CD14-positive monocyte (primary cell): ENCODE data around the gene THRA. TPM values are rescaled to one million over a fixed set of nuclear protein-coding genes. Genes with fewer than 3 reads are reported as not detected.

Experiments
- DNase-seq, 3 donors: peaks; one replicate each; pipeline ENCODE4 v3.0.0-alpha.2; 2011 to 2022
- H2AFZ ChIP-seq: 2 replicates; pipeline ENCODE4 v1.6.0; 2012; ENCODE audit warnings: mild to moderate bottlenecking, low read depth, low read length, inconsistent platforms; ENCODE audit not compliant: insufficient read depth, poor library complexity, severe bottlenecking
- H3K27ac ChIP-seq, 2 donors: 1 replicate in 1 of 2; 2 replicates in 1 of 2; pipeline ENCODE4 v1.5.1; 2012 to 2013; ENCODE audit warnings: low read length in 2 of 2, control low read depth in 1 of 2, inconsistent platforms in 1 of 2, low read depth in 1 of 2, mild to moderate bottlenecking in 1 of 2
- H3K27me3 ChIP-seq, 2 donors: one replicate each; pipeline versions ENCODE4 v1.6.0 to v1.6.1; 2011 to 2013; ENCODE audit warnings: low read length in 2 of 2; ENCODE audit not compliant: control insufficient read depth in 2 of 2, insufficient read depth in 2 of 2
- H3K36me3 ChIP-seq, 2 donors: replicated peaks in 1 of 2; 1 replicate in 1 of 2; 2 replicates in 1 of 2; pipeline versions ENCODE4 v1.5.1 to v1.6.1; 2012 to 2013; ENCODE audit warnings: low read length in 2 of 2, control low read depth in 1 of 2, inconsistent platforms in 1 of 2, mild to moderate bottlenecking in 1 of 2; ENCODE audit not compliant: insufficient read depth in 2 of 2, control insufficient read depth in 1 of 2
- H3K4me1 ChIP-seq, 2 donors: 1 replicate in 1 of 2; 2 replicates in 1 of 2; pipeline versions ENCODE4 v1.5.1 to v1.6.1; 2012 to 2013; ENCODE audit warnings: low read length in 2 of 2, control low read depth in 1 of 2, inconsistent platforms in 1 of 2, mild to moderate bottlenecking in 1 of 2, moderate library complexity in 1 of 2; ENCODE audit not compliant: insufficient read depth in 2 of 2, control insufficient read depth in 1 of 2
- H3K4me2 ChIP-seq: replicated peaks from 2 replicates; pipeline ENCODE3; 2012; ENCODE audit warnings: low read length, moderate library complexity, mild to moderate bottlenecking; ENCODE audit not compliant: poor library complexity, severe bottlenecking; ENCODE audit errors: extremely low read depth
- H3K4me3 ChIP-seq, 3 experiments: fragments of 200-600 bp in 1 of 3; sonication (generic) in 1 of 3; replicated peaks in 1 of 3; 1 replicate in 2 of 3; 2 replicates in 1 of 3; pipeline ENCODE4 v1.5.1; 2011 to 2013; ENCODE audit warnings: low read length in 3 of 3, mild to moderate bottlenecking in 3 of 3, control low read depth in 2 of 3, low read depth in 2 of 3, inconsistent platforms in 1 of 3, moderate library complexity in 1 of 3
- H3K79me2 ChIP-seq: 2 replicates; pipeline ENCODE4 v1.6.0; 2012; ENCODE audit warnings: mild to moderate bottlenecking, control low read depth, inconsistent platforms, low read length, moderate library complexity; ENCODE audit not compliant: insufficient read depth
- H3K9ac ChIP-seq: 2 replicates; pipeline ENCODE4 v1.6.0; 2017; ENCODE audit warnings: low read length, mild to moderate bottlenecking; ENCODE audit not compliant: insufficient read depth, poor library complexity, severe bottlenecking
- H3K9me3 ChIP-seq, 2 donors: replicated peaks in 1 of 2; 1 replicate in 1 of 2; 2 replicates in 1 of 2; pipeline versions ENCODE4 v1.5.1 to v1.6.1; 2012 to 2013; ENCODE audit warnings: low read length in 2 of 2, control low read depth in 1 of 2; ENCODE audit not compliant: control insufficient read depth in 1 of 2, insufficient read depth in 1 of 2
- H4K20me1 ChIP-seq: 2 replicates; pipeline ENCODE4 v1.6.0; 2012; ENCODE audit warnings: mild to moderate bottlenecking, low read length, control low read depth, moderate library complexity; ENCODE audit not compliant: insufficient read depth
- H3K27ac Mint-ChIP-seq, 7 donors: one replicate each; pipeline ENCODE4 v1.8.0; 2020; ENCODE audit warnings: mild to moderate bottlenecking in 7 of 7, mixed read lengths in 7 of 7, moderate library complexity in 6 of 7, inconsistent platforms in 2 of 7
- H3K27me3 Mint-ChIP-seq, 3 donors: one replicate each; pipeline ENCODE4 v1.8.0; 2021 to 2022; ENCODE audit warnings: low read depth in 3 of 3, mild to moderate bottlenecking in 3 of 3, mixed read lengths in 3 of 3, moderate library complexity in 3 of 3, inconsistent platforms in 1 of 3
- H3K36me3 Mint-ChIP-seq, 2 donors: one replicate each; pipeline ENCODE4 v1.8.0; 2020; ENCODE audit warnings: mixed read lengths in 2 of 2, inconsistent platforms in 1 of 2, mild to moderate bottlenecking in 1 of 2
- H3K4me1 Mint-ChIP-seq: one replicate; pipeline ENCODE4 v1.8.0; 2020; ENCODE audit warnings: mild to moderate bottlenecking, mixed read lengths
- H3K4me3 Mint-ChIP-seq, 2 donors: one replicate each; pipeline ENCODE4 v1.8.0; 2020; ENCODE audit warnings: mild to moderate bottlenecking in 2 of 2, mixed read lengths in 2 of 2, moderate library complexity in 1 of 2
- H3K9me3 Mint-ChIP-seq, 7 donors: one replicate each; pipeline ENCODE4 v1.8.0; 2020 to 2022; ENCODE audit warnings: mixed read lengths in 7 of 7, mild to moderate bottlenecking in 6 of 7, moderate library complexity in 6 of 7, inconsistent platforms in 2 of 7
- WGBS: methylation state at CpG from one replicate; pipeline ENCODE4 v1.1.5; 2013; ENCODE audit warnings: missing lambda C conversion rate; ENCODE audit not compliant: insufficient coverage; 5-methylcytosine and 5-hydroxymethylcytosine counted together
- intact Hi-C, 2 donors: fragments of 100-400 bp; cut with micrococcal nuclease; formaldehyde crosslinking; loops; one replicate each; pipeline versions ENCODE4 v1.15.0 to v1.15.1; 2023
- polyA plus RNA-seq, 3 donors: library from polyadenylated mRNA; depleted of rRNA in 1 of 3; unstranded in 2 of 3; stranded (reverse) in 1 of 3; fragments of 300-500 nt in 2 of 3; fragments of >200 nt in 1 of 3; fragmentation: Illumina TruSeq in 2 of 3; gene quantifications; 1 replicate in 2 of 3; 2 replicates in 1 of 3; pipeline ENCODE4 v1.2.3, GENCODE V29; 2012 to 2021
- TF ChIP-seq, protein P1 (sequence below): fragments of 200-600 bp; IDR thresholded peaks from one replicate; pipeline ENCODE4 v1.8.0; 2022; ENCODE audit warnings: antibody characterized with exemption, mild to moderate bottlenecking

THRA gene
- polyA plus RNA-seq, 3 donors = 2.5 to 7.5 (median 3.8) TPM

DNA sequence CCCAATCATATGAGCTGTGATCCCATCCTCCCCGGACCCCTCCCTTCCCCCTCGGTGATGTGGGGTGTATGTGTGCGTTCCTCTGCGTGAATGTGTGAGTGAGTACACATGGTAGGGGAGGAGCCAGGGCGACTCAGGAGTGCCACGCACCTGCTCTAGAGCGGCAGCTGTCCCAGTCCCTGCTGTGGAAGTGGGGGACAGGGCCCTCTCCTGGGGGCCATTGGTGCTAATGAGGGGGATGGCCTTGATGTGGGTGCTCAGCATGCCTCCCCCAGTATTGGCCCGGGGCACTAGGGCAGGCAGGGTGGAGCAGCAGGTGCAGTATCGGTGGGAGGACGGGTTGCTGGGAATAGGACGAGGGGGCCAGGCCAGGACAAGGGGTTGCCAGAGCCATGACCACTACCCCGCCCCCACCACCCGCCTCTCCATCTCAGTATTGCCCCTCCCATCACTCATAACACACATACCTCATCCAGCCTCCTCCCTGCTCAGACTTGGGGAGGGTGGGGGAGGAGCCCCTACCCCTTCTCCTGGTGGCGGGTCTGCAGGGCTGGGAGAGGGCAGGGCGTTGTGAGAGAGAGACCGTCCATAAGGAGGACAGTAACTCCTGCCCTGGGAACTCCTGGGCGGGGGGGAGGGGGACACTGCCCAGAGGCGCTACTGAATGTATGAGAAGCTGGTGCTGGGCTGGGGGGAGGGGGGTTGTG, 29.1 kb downstream of the THRA start:
- no peak overlapping the region for H2AFZ ChIP-seq
- TF ChIP-seq, protein P1, sequence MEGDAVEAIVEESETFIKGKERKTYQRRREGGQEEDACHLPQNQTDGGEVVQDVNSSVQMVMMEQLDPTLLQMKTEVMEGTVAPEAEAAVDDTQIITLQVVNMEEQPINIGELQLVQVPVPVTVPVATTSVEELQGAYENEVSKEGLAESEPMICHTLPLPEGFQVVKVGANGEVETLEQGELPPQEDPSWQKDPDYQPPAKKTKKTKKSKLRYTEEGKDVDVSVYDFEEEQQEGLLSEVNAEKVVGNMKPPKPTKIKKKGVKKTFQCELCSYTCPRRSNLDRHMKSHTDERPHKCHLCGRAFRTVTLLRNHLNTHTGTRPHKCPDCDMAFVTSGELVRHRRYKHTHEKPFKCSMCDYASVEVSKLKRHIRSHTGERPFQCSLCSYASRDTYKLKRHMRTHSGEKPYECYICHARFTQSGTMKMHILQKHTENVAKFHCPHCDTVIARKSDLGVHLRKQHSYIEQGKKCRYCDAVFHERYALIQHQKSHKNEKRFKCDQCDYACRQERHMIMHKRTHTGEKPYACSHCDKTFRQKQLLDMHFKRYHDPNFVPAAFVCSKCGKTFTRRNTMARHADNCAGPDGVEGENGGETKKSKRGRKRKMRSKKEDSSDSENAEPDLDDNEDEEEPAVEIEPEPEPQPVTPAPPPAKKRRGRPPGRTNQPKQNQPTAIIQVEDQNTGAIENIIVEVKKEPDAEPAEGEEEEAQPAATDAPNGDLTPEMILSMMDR = no peak
- H3K27ac ChIP-seq = no peak overlapping the region
- H3K9ac ChIP-seq = no peak overlapping the region
- H3K4me1 Mint-ChIP-seq = peaks cover 31% of the 10 kb centered on the region
- WGBS = 92% methylated on average over 7 of the region's 18 CpGs
- H3K36me3 ChIP-seq = peaks cover 55 to 59% of the 10 kb centered on the region in 2 donors
- peaks cover 0 to 3% (median 1%) of the 10 kb centered on the region in 3 donors for H3K27me3 Mint-ChIP-seq
- H3K4me3 ChIP-seq = no peak overlapping the region
- no peaks in the 10 kb centered on the region for H3K79me2 ChIP-seq
- H3K27me3 ChIP-seq = no peaks in the 10 kb centered on the region
- H3K36me3 Mint-ChIP-seq = peaks cover 56 to 73% of the 10 kb centered on the region in 2 donors
- no peak overlapping the region for H3K4me2 ChIP-seq
- DNase-seq = no peak
- intact Hi-C loops = no loop called here
- H3K9me3 ChIP-seq = no peaks in the 10 kb centered on the region
- peaks cover 20% of the 10 kb centered on the region in 2 donors for H3K4me1 ChIP-seq
- H4K20me1 ChIP-seq = no peaks in the 10 kb centered on the region
- no peaks in the 10 kb centered on the region for H3K9me3 Mint-ChIP-seq
- no peak overlapping the region for H3K4me3 Mint-ChIP-seq
- peak overlapping the region in 1 of 7 donors; percentile 26 for H3K27ac Mint-ChIP-seq

DNA sequence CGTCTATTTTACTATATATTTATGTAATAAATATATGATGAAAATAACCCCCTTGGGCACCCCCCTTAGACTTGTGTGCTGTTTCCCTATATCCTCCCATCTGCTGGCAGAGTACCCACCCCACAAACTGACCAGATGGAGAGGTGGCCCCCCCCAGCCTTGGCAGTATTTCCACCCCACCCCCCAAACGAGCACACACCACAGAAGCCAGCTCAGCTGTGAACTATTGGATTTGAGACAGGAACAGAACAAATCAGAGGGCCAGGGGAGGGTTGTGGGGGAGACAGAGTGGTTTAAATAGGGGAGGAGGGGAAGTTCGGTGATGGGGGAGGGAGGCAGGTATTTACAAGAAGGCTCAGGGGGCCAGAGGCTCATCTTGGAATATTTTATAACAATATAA, 29.8 kb downstream of the THRA start:
- Mint-ChIP-seq H3K36me3 (peaks cover 53 to 72% of the 10 kb centered on the region in 2 donors), H3K9me3 (no peaks in the 10 kb centered on the region), H3K27ac (no peak overlapping the region), H3K4me3 (no peak overlapping the region), H3K4me1 (peaks cover 38% of the 10 kb centered on the region), H3K27me3 (peaks cover 0 to 3% (median 1%) of the 10 kb centered on the region in 3 donors)
- DNase-seq = no peak
- WGBS = no CpG with 5 or more reads among the region's 3 CpGs
- Histone ChIP-seq H2AFZ (no peak overlapping the region), H3K4me3 (no peak overlapping the region), H3K27ac (no peak overlapping the region), H3K9me3 (no peaks in the 10 kb centered on the region), H4K20me1 (no peaks in the 10 kb centered on the region), H3K9ac (no peak overlapping the region), H3K4me2 (no peak overlapping the region), H3K4me1 (peaks cover 27% of the 10 kb centered on the region in 2 donors), H3K79me2 (no peaks in the 10 kb centered on the region), H3K36me3 (peaks cover 48 to 51% of the 10 kb centered on the region in 2 donors), H3K27me3 (no peaks in the 10 kb centered on the region)
- intact Hi-C loops = no loop called here
- TF ChIP-seq, protein P1 = no peak
